B cell (primary cell): ENCODE measurements around the gene POLR1D. TPM values are rescaled to one million over a fixed set of nuclear protein-coding genes. Genes with fewer than 3 reads are reported as not detected.

Experiments used
- ATAC-seq: fragments of 200-7000 bp; cut with Tn5 transposase; one replicate; pipeline ENCODE4 v1.10.0; 2021; ENCODE audit warnings: low read depth, mild to moderate bottlenecking, moderate number of reproducible peaks, moderate library complexity
- CTCF ChIA-PET: fragments of 350-600 bp; sonication (Branson Sonifier 250); formaldehyde crosslinking; loops from one replicate; lab custom pipeline; 2021; ENCODE audit warnings: antibody characterized with exemption, inconsistent platforms; lab: Charles Lee
- POLR2A ChIA-PET: fragments of 350-600 bp; sonication (Branson Sonifier 250); formaldehyde crosslinking; loops from one replicate; lab custom pipeline; 2021; ENCODE audit warnings: antibody characterized with exemption; lab: Charles Lee
- DNase-seq: peaks from one replicate; pipeline ENCODE4 v3.0.0; 2013
- H2AFZ ChIP-seq: 2 replicates; pipeline ENCODE4 v1.6.1; 2012; ENCODE audit warnings: mild to moderate bottlenecking, low read depth, low read length; ENCODE audit not compliant: insufficient read depth, poor library complexity, severe bottlenecking
- H3K27ac ChIP-seq, 2 donors: 1 replicate in 1 of 2; 2 replicates in 1 of 2; pipeline ENCODE4 v1.5.1; 2012 to 2013; ENCODE audit warnings: low read length in 2 of 2, mild to moderate bottlenecking in 2 of 2, moderate library complexity in 1 of 2
- H3K27me3 ChIP-seq, 4 experiments: fragments of 200-600 bp in 1 of 4; sonication (generic) in 1 of 4; replicated peaks in 1 of 4; 1 replicate in 2 of 4; 2 replicates in 2 of 4; pipeline versions ENCODE4 v1.6.1 to v1.7.0; 2013 to 2016; ENCODE audit warnings: low read length in 3 of 4, mild to moderate bottlenecking in 2 of 4, mixed read lengths in 1 of 4, moderate library complexity in 1 of 4; ENCODE audit not compliant: insufficient read depth in 4 of 4, control insufficient read depth in 3 of 4; ENCODE audit errors: control extremely low read depth in 1 of 4
- H3K36me3 ChIP-seq, 2 experiments: replicated peaks in 1 of 2; 1 replicate in 1 of 2; 2 replicates in 1 of 2; pipeline versions ENCODE4 v1.6.1 to v1.7.1; 2013; ENCODE audit warnings: low read length in 1 of 2; ENCODE audit not compliant: insufficient read depth in 2 of 2, control insufficient read depth in 1 of 2; ENCODE audit errors: control extremely low read depth in 1 of 2, extremely low read depth in 1 of 2
- H3K4me1 ChIP-seq, 2 donors: fragments of 200-600 bp in 1 of 2; sonication (generic) in 1 of 2; 1 replicate in 1 of 2; 2 replicates in 1 of 2; pipeline versions ENCODE4 v1.5.1 to v1.6.1; 2013 to 2017; ENCODE audit warnings: low read length in 2 of 2; ENCODE audit not compliant: control insufficient read depth in 2 of 2, insufficient read depth in 2 of 2
- H3K4me2 ChIP-seq: replicated peaks from 2 replicates; pipeline ENCODE3; 2012; ENCODE audit warnings: mild to moderate bottlenecking, low read depth, low read length; ENCODE audit not compliant: poor library complexity, severe bottlenecking
- H3K4me3 ChIP-seq, 5 experiments: fragments of 200-600 bp in 1 of 5; sonication (generic) in 1 of 5; 1 replicate in 3 of 5; 2 replicates in 2 of 5; pipeline versions ENCODE4 v1.5.1 to v1.7.0; 2011 to 2016; ENCODE audit warnings: low read length in 4 of 5, mild to moderate bottlenecking in 4 of 5, low read depth in 2 of 5, control low read depth in 1 of 5, moderate library complexity in 1 of 5; ENCODE audit not compliant: insufficient read depth in 1 of 5; ENCODE audit errors: control extremely low read depth in 1 of 5, extremely low read depth in 1 of 5
- H3K79me2 ChIP-seq: fragments of 200-600 bp; sonication (generic); one replicate; pipeline ENCODE4 v1.6.0; 2016; ENCODE audit warnings: low read length; ENCODE audit not compliant: control insufficient read depth, insufficient read depth
- H3K9ac ChIP-seq: fragments of 200-600 bp; sonication (generic); 2 replicates; pipeline ENCODE4 v1.6.1; 2017; ENCODE audit warnings: mild to moderate bottlenecking, low read length, moderate library complexity
- H3K9me3 ChIP-seq, 3 donors: one replicate each; pipeline versions ENCODE4 v1.6.1 to v1.7.1; 2013; ENCODE audit warnings: low read length in 2 of 3; ENCODE audit not compliant: control insufficient read depth in 2 of 3, insufficient read depth in 1 of 3; ENCODE audit errors: control extremely low read depth in 1 of 3
- H4K20me1 ChIP-seq: 2 replicates; pipeline ENCODE4 v1.6.0; 2012; ENCODE audit warnings: mild to moderate bottlenecking, low read length; ENCODE audit not compliant: insufficient read depth, control insufficient read depth, poor library complexity, severe bottlenecking
- H3K27ac Mint-ChIP-seq: one replicate; pipeline ENCODE4 v1.8.0; 2021; ENCODE audit warnings: mixed read lengths
- H3K27me3 Mint-ChIP-seq: one replicate; pipeline ENCODE4 v1.8.0; 2021; ENCODE audit warnings: mixed read lengths
- H3K4me1 Mint-ChIP-seq: one replicate; pipeline ENCODE4 v1.8.0; 2021; ENCODE audit warnings: mixed read lengths
- H3K4me3 Mint-ChIP-seq: one replicate; pipeline ENCODE4 v1.8.0; 2021; ENCODE audit warnings: mixed read lengths
- H3K9me3 Mint-ChIP-seq: one replicate; pipeline ENCODE4 v1.8.0; 2022; ENCODE audit warnings: mixed read lengths; ENCODE audit not compliant: insufficient read depth
- CTCF ChIP-seq: fragments of 200-600 bp; IDR thresholded peaks from one replicate; pipeline ENCODE4 v1.8.0; 2022; ENCODE audit warnings: antibody characterized with exemption, mild to moderate bottlenecking
- EZH2 ChIP-seq: IDR thresholded peaks from 2 replicates; pipeline ENCODE4 v1.6.1; 2012; ENCODE audit warnings: borderline replicate concordance, low read depth, mild to moderate bottlenecking, moderate library complexity, low read length; ENCODE audit not compliant: insufficient read depth, poor library complexity, severe bottlenecking
- WGBS: methylation state at CpG from one replicate; pipeline ENCODE4 v1.1.5; 2013; ENCODE audit warnings: missing lambda C conversion rate; ENCODE audit not compliant: insufficient coverage; 5-methylcytosine and 5-hydroxymethylcytosine counted together
- intact Hi-C: fragments of 100-400 bp; cut with micrococcal nuclease; formaldehyde crosslinking; loops from one replicate; pipeline ENCODE4 v1.10.0; 2022
- polyA plus RNA-seq: library from polyadenylated mRNA; depleted of rRNA; stranded (reverse); fragments of >200 nt; gene quantifications from 2 replicates; pipeline ENCODE4 v1.2.3, GENCODE V29; 2012
- total RNA-seq, 2 donors: library from RNA; stranded (reverse); fragments of 120-200 nt in 1 of 2; gene quantifications; 1 replicate in 1 of 2; 2 replicates in 1 of 2; pipeline versions ENCODE4 v1.2.3 to v1.2.4, GENCODE V29; 2013 to 2022

The POLR1D gene
- total and polyA plus RNA-seq, 2 donors (not counting 1 experiment from before 2014, with no cell fraction given) = 130 to 144 TPM

- TF ChIP-seq EZH2 (no peak), CTCF (no peak)
- H4K20me1 ChIP-seq = no peaks in the 10 kb centered on the region
- WGBS = 100% methylated on average over 1 of the region's 1 CpG
- H3K4me2 ChIP-seq = no peak overlapping the region
- no peaks in the 10 kb centered on the region for H3K36me3 ChIP-seq
- Mint-ChIP-seq H3K4me1 (peaks cover 20% of the 10 kb centered on the region), H3K4me3 (no peak overlapping the region), H3K27me3 (no peaks in the 10 kb centered on the region), H3K27ac (no peak overlapping the region), H3K9me3 (no peaks in the 10 kb centered on the region)
- peaks cover 0 to 4% (median 0%) of the 10 kb centered on the region in 3 donors for H3K9me3 ChIP-seq
- no peak overlapping the region for H3K4me3 ChIP-seq
- CTCF ChIA-PET = interaction anchor here (1.0 kb wide), 1 partner anchor 19 kb away, joined by 3 read pairs; no protein-coding TSS in a partner anchor
- H3K27me3 ChIP-seq = no peaks in the 10 kb centered on the region
- peaks cover 39% of the 10 kb centered on the region for H3K79me2 ChIP-seq
- H3K9ac ChIP-seq = no peak overlapping the region
- no peak overlapping the region for H2AFZ ChIP-seq
- H3K4me1 ChIP-seq = peaks cover 2% of the 10 kb centered on the region in 2 donors
- H3K27ac ChIP-seq = no peak overlapping the region
- DNase-seq = no peak
- ATAC-seq = no peak
- intact Hi-C loops = no loop called here
- POLR2A ChIA-PET = no interaction called here
Observed at GRCh38 chr13:27600711-27601110, 21.0 kb upstream of the POLR1D start.

- Histone ChIP-seq H3K4me3 (no peak overlapping the region), H4K20me1 (no peaks in the 10 kb centered on the region), H3K79me2 (peaks cover 42% of the 10 kb centered on the region), H3K27me3 (no peaks in the 10 kb centered on the region), H3K4me1 (no peaks in the 10 kb centered on the region), H3K9ac (no peak overlapping the region), H3K36me3 (no peaks in the 10 kb centered on the region), H3K9me3 (peaks cover 0 to 4% (median 0%) of the 10 kb centered on the region in 3 donors), H2AFZ (no peak overlapping the region), H3K27ac (no peak overlapping the region), H3K4me2 (no peak overlapping the region)
- H3K9me3 Mint-ChIP-seq = no peaks in the 10 kb centered on the region
- POLR2A ChIA-PET = no interaction called here
- TF ChIP-seq EZH2 (no peak), CTCF (no peak)
- H3K27ac Mint-ChIP-seq = no peak overlapping the region
- no CpG with 5 or more reads among the region's 2 CpGs for WGBS
- ATAC-seq (no peak), DNase-seq (no peak)
- no peak overlapping the region for H3K4me3 Mint-ChIP-seq
- intact Hi-C loops = no loop called here
- H3K27me3 Mint-ChIP-seq = no peaks in the 10 kb centered on the region
- peaks cover 22% of the 10 kb centered on the region for H3K4me1 Mint-ChIP-seq
- CTCF ChIA-PET = interaction anchor here (0.7 kb wide), 1 partner anchor 155 kb away, joined by 3 read pairs; no protein-coding TSS in a partner anchor
Observed at GRCh38 chr13:27601208-27601607, 20.5 kb upstream of the POLR1D start.
